Fibroblast of skin of back (primary cell): ENCODE data around the gene KITLG. TPM values are rescaled to one million over a fixed set of nuclear protein-coding genes. Genes with fewer than 3 reads are reported as not detected.
"Not testable (repeated sequence)": the region's sequence is repeated elsewhere in the genome, so short reads cannot be mapped to it uniquely, and the experiment has no call there.

Experiments
- DNase-seq: peaks from one replicate; pipeline ENCODE4 v3.0.0-alpha.2; 2013
- polyA plus RNA-seq, 2 experiments: library from polyadenylated mRNA; unstranded; fragments of 120-200 nt; gene quantifications; one replicate each; pipeline ENCODE4 v1.2.1, GENCODE V29; 2013; ENCODE audit not compliant: insufficient read length in 2 of 2

KITLG gene
- 40.8 TPM for polyA plus RNA-seq (2013, experiment 1 of 2; ENCODE audit: insufficient read length)
- 14.6 TPM for polyA plus RNA-seq (2013, experiment 2 of 2; ENCODE audit: insufficient read length)

- peak; percentile 88 for DNase-seq
Observed at GRCh38 chr12:88580051-88580871, at the start of gene KITLG. KITLG (minus strand) TSS chr12:88580471; CDS start chr12:88580278, 193 bp downstream.

- no peak for DNase-seq
Observed at GRCh38 chr12:88628856-88629509, 48.7 kb upstream of the KITLG start.

- not testable (repeated sequence) for DNase-seq
Observed at GRCh38 chr12:88628035-88628434, 47.8 kb upstream of the KITLG start.

- DNase-seq: no peak
Observed at GRCh38 chr12:88627501-88627900, 47.2 kb upstream of the KITLG start.

- no peak for DNase-seq
Observed at GRCh38 chr12:88625356-88625755, 45.1 kb upstream of the KITLG start.

GRCh38 chr12:88624911-88625310, 44.6 kb upstream of the KITLG start:
- peak; percentile 72 for DNase-seq

GRCh38 chr12:88623777-88624548, 43.7 kb upstream of the KITLG start:
- no peak for DNase-seq

- no peak for DNase-seq
Observed at GRCh38 chr12:88617352-88617751, 37.1 kb upstream of the KITLG start.

- peak; percentile 20 for DNase-seq
Observed at GRCh38 chr12:88615490-88615889, 35.2 kb upstream of the KITLG start.

- no peak for DNase-seq
Observed at GRCh38 chr12:88604646-88605045, 24.4 kb upstream of the KITLG start.

- peak; percentile 88 for DNase-seq
Observed at GRCh38 chr12:88600272-88600671, 20.0 kb upstream of the KITLG start.

GRCh38 chr12:88597365-88597764, 17.1 kb upstream of the KITLG start:
- DNase-seq: no peak

GRCh38 chr12:88595697-88596096, 15.4 kb upstream of the KITLG start:
- DNase-seq: no peak

GRCh38 chr12:88594780-88595179, 14.5 kb upstream of the KITLG start:
- no peak for DNase-seq

GRCh38 chr12:88591343-88591742, 11.1 kb upstream of the KITLG start:
- no peak for DNase-seq

GRCh38 chr12:88590851-88591250, 10.6 kb upstream of the KITLG start:
- no peak for DNase-seq

GRCh38 chr12:88585077-88585476, 4.8 kb upstream of the KITLG start:
- DNase-seq: no peak

- DNase-seq: peak; percentile 33
Observed at GRCh38 chr12:88579601-88580050, 645 bp downstream of the KITLG start.

- DNase-seq: peak; percentile 57
Observed at GRCh38 chr12:88579161-88579517, 1.1 kb downstream of the KITLG start.

- peak; percentile 54 for DNase-seq
Observed at GRCh38 chr12:88578276-88579160, 1.8 kb downstream of the KITLG start.

GRCh38 chr12:88577537-88577936, 2.7 kb downstream of the KITLG start:
- DNase-seq: peak; percentile 53

GRCh38 chr12:88576866-88577265, 3.4 kb downstream of the KITLG start:
- DNase-seq: no peak
